Occipital lobe (tissue), 2 donors: ENCODE measurements around the gene SUCLG2. TPM values are rescaled to one million over a fixed set of nuclear protein-coding genes. Genes with fewer than 3 reads are reported as not detected.

Experiments used
- DNase-seq: peaks from one replicate; lab custom pipeline; 2025; lab: John Stamatoyannopoulos, UW
- total RNA-seq: library from RNA; depleted of rRNA; stranded (reverse); fragments of >200 nt; gene quantifications from one replicate; pipeline ENCODE4 v1.2.3, GENCODE V29; 2014

The SUCLG2 gene
- total RNA-seq, 1 donor from 2014 or later: 9.7 TPM

DNA sequence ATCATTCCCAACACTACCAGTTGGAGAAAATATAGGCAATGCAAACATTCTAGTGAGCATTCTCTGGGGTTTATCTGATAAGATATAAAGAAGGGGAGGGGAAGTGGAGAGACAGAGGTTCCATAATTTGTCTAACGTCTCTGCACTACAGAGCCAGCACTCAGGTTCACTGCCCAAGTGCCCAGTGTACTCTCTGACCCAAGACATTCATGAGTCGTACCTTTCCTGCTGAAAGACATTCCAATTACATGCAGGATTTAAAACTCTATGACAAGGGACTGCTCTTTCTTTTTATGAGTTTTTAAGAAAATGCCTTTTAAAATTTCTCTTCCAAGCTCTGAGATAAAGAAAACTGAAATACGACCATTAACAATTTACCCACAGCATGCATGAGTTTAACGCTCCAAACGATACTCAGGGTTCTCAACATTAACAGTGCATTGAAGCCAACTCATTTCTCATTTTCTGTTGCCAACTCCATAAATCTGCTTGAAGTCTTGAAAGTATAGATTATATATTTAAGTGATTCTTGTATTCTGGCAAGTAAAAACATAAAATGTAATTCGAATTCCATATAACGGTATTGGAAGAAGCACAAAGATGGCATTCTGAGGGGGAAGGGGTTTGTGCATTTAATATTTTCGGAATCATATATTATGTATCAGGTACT lies 193.4 kb downstream of the SUCLG2 start:
- no peak for DNase-seq

DNA sequence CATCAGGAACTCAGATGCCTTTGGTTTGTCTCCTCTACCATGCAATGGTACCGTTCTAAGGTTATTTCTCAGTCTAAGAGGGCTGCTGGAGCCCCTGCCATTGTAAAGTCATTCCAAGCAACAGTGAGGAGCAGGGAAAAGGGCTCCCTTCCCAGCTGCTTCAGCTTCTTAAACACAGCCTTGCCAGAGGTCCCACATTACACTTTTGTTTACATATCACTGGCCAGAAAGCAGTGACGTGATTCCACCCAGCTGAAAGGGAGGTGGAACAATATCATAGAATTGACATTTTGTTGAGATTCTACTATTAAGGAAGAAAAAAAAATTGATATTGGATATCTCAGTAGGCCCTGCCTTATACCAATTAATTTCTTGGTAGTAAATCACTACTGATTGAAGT lies 194.6 kb downstream of the SUCLG2 start:
- no peak for DNase-seq

DNA sequence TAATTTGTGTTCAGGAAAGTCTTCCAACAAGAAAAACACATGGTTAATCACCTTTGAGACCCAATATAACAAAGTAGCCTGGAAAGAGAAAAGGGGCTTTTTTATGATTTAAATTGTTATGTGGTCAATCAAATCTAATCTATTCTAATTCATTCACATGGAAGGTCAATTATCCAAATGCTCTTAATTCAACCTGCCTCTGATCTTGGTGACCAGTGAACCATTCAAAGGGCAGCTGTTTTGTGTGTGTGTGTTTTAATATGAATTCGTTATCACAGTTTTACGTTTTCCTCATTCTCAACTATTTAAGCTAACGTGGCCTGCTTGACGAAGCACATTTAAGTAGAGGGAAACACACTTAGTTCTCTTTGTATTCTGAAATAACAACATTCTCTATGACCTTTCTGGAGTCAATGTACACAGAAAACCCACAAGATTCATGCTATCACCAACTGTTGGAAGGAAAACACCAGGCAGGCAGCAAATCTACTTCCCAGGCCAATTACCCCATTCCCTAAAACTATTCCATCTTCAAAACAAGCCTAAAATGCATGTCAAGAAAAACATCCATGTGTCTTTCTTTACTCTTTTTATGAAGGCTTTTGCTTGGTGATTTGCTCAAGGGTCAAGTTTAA lies 195.4 kb downstream of the SUCLG2 start:
- no peak for DNase-seq

DNA sequence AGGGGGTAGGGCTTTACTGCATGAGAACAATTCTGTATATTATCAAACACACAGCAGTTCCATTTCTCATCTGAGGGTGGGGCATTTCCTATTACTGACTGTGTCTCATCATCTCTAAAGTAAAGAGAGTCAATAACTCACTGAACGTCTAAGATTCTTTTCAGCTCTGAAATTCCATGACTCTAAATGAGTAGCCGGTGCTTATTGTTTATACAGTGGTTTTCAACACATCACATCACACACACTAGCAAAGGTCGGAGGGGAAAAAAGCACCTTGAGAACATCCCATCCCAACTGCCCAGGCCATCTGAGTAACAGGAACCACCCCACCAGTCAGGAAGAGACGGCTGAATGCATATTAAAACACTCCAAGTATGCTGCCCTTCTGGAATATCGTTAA lies 196.0 kb downstream of the SUCLG2 start:
- DNase-seq: no peak

DNA sequence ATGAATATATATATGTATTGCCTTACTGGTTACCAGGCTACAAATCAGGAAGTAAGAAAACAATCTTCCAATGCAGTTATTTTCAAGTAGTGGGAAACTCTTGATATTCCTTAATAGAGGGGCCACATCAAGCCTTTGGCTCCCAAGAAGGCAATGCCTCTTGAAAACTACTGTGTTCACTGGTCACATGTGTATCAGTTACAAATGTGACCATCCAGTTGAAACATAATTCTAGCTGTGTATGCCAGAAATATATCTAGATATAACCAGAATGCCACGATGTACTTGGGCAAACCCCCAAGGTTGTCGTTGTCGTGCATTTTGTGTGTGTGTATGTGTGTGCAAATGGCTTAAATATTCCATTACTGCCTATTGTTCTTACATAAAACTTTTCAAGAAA lies 200.8 kb downstream of the SUCLG2 start:
- DNase-seq: no peak

DNA sequence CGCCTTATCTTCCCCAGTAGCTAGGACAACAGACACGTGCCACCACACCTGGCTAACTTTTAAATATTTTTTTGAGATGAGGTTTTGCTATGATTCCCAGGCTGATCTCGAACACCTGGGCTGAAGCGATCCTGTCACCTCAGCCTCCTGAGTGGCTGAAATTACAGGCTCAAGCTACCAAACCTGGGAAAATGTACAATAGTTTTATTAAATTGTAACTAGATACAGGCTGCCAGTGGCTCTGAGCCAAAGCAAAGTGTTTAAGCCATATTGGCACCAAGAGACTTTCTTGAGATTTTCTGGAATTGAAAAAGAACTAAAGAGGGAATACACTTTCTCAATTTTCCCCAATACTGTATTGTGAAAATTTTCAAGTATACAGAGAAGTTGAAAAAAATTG lies 204.3 kb downstream of the SUCLG2 start:
- no peak for DNase-seq

DNA sequence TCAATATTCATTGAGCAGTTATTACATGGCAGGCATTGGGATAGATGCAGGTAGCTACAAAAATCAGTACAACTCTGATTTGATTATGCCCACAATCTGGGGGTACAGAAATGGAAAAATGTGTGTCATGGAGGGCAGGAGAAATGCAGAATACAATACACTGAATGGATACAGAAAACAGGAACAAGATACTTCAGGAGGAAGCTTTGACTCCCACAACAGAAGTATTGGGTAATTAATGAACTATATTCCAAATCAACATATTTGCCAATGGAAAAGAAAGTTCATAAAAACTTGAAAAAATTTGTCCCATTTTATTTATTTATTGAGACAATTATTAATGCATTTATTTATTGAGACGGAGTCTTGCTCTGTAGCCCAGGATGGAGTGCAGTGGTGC lies 207.0 kb downstream of the SUCLG2 start:
- no peak for DNase-seq

DNA sequence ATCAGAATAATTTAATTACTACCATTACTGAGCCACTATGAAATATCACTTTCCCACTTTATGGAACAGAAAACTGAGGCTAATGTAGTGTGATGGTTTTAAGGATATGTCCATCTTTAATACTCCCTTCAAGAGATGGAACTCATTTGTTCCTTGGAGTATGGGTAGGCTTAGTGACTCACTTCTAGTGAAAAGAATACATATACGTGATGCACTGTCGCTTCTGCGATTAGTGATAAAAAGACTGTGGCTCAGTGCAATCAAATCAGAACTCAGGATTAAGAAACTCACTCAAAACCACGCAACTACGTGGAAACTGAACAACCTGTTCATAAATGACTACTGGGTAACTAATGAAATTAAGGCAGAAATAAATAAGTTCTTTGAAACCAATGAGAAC lies 216.6 kb downstream of the SUCLG2 start:
- no peak for DNase-seq

DNA sequence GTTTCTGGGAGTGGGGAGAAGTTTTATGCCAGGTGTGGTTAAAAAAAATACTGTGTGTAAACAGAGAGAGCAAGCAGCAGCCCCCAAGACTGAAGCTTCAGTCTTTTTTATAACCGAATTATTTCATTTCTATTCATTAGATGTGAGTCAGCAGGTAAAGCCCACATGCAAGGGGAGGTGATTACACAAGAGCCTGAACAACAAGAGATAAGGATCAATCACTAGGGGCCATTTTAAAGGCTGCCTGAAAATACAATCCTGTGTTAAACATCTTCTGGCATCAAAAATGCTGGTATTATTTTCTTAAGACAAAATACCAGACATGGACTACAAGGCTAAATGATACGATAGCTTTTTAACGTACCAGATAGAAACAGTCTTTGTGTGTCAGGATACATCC lies 217.3 kb downstream of the SUCLG2 start:
- DNase-seq: no peak

DNA sequence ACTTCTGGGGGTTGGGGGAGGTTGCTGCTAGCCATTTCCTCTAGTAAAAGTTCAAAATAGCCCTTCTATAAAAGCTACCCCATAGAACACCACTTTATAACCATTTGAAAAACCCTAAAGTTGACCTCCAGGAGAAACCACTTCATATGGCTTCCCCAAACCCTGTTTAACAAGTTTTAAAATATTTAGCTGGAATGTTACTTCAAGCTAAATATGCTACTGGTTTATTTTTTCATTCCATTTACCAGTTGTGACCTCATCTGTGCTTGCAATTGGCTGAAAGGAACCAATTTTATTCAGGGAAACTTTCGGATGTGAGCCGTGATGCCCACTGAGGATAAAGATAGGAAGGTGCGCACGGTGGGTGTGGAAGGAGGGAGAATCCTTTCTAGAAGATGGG lies 221.3 kb downstream of the SUCLG2 start:
- DNase-seq: no peak

DNA sequence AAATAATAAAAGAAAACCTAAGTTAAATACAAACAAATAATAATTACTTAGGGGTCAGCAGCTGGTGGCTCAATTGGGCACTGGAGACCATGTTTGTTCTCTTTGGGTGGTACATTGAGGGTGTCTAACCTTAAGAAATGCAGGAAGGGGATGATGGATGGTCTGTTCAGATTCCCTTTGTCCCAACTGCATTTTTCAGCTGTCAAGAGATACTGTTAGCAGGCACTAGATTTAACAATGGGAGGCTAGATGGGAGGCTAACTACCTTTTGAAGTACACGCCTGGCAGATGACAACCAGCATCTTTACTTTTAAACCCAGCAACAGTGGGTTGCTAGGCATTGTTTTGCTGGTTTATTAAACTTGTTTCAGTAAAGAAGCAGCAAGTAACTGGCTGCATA lies 222.5 kb downstream of the SUCLG2 start:
- DNase-seq: no peak

DNA sequence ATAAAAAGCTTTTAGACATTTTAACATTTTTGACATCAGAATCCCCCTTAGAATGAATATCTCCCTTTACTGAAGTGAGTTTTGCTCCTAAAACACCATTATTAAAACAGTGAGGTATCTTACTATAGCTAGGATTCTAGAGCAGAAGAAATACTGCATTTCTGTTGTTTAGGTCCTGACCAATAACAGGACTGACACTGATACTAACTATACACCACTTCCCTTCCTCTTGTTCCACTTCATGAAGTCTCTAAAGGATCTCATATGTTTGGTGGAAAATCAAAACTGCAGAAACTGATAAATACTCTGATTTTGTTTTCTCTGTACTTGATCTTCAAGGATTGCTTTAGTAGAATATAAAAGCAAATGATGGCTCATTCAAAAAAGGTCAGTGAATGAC lies 230.7 kb downstream of the SUCLG2 start:
- DNase-seq: no peak

DNA sequence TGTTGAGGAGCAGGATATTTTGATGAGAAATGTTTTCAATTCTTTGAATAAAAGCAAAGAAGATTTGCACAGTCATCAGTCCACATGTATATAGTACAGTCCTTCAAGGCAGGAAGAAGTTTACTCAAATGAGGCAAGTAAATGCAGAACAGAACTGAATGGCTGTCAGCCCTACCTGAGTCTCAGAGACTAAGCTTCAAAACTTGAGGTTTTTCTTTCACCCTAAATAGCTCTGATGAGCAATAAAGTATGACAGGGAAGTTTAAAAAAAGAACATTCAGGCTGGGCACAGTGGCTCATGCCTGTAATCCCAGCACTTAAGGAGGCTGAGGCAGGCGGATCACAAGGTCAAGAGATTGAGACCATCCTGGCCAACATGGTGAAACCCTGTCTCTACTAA lies 232.5 kb downstream of the SUCLG2 start:
- DNase-seq: no peak

DNA sequence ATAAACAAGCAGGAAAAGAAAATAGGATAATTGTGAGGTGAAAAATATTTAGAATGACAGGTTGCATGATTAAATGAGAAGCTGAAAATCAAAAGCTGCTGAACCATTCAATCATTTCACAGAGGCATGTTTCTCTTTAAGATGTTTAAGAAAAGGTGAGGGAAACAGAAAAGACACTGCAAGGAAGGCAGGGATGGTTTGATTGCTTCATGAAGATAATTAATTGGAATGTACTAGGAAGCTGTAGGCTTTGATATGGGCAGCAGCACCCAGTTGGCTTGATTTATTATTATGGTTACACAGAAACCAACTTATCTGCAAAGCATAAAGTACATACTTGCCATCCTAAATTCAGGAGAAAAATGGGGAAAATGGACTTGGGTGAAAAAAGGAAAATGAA lies 234.6 kb downstream of the SUCLG2 start:
- no peak for DNase-seq

DNA sequence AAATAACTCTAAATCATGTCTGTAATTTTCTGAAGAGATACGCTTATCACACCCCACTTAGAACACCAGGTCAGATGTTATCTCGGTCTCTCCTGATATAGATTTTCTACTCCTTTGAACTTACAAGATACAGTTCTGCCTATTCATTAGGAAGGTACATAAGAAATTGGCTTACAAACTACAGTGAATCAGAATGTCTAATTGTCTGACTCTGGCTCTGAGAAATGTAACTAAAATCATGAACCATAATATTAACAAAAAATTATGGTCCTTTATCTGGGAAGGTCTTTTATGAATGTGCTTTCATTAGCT lies 235.2 kb downstream of the SUCLG2 start:
- no peak for DNase-seq

DNA sequence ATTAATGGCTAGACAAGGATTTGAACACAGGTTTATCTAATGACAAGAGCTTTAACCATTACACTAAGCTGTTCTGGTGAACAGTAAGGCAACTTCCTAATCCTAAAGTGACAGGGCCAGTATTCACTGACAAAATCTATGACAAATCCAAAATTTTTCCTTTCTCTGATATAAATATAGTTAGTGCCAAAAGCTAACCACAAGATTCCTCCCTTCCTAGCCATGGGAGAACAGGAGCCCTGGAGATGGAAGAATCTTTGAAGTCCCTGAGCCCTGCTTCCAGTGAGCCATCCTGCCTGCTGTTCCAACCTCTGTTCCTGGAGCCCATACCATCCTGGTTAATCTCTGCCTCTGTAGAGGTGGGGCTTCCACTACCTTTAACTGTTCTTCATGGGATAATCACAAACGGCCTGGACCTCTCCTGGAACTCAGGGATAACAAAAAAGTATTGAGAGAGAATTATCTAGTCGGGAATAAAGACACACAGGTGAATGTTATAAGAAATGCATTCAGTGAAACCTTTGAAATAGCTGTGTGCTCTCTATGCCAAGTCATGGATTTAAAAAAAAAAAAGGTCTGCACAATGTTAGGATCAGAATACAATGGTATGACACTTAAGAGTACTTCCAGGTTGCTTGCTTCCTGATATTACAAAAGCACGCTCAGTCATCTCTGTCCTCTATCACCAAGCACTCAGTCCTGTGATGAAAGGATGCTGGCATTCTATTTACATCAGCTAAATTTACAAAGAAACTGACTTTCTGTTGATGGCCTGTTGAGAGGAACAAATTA lies 235.8 kb downstream of the SUCLG2 start:
- DNase-seq: no peak

DNA sequence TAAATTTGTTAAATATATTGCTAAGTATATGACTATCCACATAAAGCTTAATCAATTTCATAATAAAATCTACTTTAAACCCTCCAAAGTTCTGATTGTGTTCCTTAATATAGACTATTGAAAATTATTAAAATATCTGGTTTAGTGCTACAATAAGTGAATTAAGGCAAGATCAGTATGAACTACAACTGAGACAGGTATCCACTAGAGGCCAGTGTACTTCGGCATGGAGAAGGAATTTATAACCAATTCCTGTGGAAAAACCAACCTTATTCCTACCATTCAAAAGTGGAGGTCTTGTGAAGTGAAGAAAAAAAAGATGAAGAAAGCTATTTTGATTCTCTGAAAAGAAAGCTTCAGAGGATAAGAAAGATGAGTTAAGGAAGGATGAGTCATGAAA lies 237.7 kb downstream of the SUCLG2 start:
- no peak for DNase-seq

DNA sequence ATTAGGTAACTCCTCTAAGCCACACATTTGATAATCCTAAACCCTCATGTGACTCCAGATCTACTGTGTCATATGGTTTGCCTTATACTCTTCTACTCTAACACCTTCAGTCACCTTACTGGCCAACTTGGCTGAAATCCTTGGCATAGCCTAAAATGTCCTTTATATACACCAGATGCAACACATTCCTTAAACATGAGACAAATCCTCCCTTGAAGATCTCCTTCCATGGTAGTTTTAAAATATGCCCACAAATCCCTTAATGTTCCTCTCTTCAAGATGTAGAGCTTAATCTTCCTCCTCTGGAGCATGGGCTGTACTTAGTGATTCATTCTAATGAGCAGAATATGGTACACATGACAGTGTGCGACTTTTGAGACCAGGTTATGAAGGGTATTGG lies 238.9 kb downstream of the SUCLG2 start:
- DNase-seq: no peak

DNA sequence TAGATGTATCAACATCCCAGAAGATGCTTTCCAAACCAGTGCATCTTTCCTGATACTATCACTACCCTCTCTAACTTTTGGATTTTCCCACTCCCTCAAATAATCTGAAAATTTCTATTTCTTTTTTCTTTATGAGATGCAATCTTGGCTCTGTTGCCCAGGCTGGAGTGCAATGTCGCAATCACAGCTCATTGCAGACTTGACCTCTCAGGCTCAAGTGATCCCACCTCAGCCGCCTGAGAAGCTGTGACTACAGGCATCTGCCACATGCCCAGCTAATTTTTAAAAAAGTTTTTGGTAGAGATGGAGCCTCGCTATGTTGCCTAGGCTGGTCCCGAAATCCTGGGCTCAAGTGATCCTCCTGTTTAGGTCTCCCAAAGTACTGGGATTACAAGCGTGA lies 239.7 kb downstream of the SUCLG2 start:
- DNase-seq: no peak

DNA sequence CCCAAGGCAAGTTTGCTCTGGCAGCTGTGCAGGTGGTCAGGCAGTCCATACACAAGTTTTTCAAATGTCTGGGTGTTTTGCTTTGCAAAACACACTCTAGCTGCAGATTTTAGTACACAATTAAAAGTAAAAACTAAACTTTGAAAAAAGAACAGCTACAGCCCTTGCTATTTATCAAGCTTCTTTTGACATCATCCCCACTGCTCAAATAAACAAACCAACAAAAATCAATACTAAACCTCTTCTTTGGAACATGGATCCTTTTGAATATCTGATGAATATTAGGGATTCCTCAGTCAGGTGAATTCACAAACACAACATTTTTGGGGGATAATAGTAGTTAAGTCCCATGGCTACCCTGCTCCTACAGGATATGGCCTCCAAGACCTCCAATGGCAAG lies 249.2 kb downstream of the SUCLG2 start:
- DNase-seq: no peak

DNA sequence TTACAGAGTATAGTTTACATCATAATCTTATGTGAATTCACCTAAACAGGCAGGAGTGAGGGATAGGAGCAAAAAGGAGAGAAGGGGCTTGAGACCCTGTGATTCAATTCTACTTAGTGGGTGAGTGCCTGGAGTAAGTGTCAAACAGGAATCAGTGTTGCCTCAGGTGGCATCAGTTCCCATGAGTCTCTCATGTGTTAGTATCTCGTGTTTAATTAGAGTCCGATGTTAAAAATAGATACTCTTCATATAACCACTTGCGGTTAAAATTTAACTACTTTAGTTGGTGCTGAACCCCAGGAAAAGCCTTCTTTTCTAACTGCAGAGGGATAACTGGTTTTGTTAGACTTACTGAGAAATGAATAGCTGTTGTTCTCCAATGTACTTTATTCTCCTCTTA lies 251.5 kb downstream of the SUCLG2 start:
- no peak for DNase-seq

DNA sequence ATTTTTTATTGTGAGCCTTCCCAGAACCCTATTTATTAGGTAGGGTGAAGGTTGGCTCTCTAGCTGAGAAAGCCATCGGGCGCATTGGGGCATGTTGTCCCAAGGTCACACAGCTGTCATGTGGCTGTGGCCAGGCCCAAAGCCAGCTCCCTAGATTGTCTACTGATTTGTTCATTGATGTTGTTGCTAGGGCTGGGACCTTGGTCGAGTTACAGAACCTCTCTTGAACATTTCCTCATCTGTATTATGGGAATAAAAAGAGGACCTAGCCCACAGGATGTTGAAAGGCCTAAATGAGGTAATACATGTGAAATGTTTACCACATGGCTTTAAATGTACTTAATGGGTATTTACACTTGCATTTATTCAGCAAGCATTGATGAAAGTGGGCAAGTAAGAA lies 252.5 kb downstream of the SUCLG2 start:
- DNase-seq: no peak

DNA sequence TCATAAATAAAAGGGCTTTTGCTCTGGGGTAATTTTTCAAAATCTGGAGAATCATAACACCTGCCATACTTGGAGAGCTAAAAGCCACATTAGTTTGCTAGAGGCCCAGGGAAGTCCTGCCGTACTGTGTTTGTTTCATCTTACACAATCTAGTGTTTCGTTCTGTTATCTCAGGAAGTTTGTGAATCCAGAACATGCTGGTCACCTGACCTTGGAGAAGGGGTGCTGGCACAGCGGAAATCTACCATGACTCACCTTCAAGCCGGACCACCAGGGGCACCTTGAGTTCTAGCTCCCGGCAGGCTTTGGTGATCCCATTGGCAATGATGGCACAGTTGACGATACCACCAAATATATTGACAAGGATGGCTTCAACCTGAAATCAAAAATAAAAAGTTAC lies 253.9 kb downstream of the SUCLG2 start:
- DNase-seq: no peak
